ENCODE measurements around the gene MCF2L2. TPM values are rescaled to one million over a fixed set of nuclear protein-coding genes. Genes with fewer than 3 reads are reported as not detected.

MCF2L2 gene
- total RNA-seq = 0.65 and 1.2 TPM in 2 replicates

GRCh38 chr3:183428447-183429211 lies at the start of gene MCF2L2:
Gene MCF2L2 (minus strand): TSS chr3:183428619. CDS start chr3:183427977, 642 bp downstream.

GRCh38 chr3:183252973-183253527 lies 175.4 kb downstream of the MCF2L2 start, which contains the start of gene B3GNT5:
Gene B3GNT5 (plus strand): TSS chr3:183253253. CDS start chr3:183269799, 16,546 bp downstream.

Small RNA genes lying within 50 kb of the gene (small RNA-seq; reads per million reads assigned to genes)
- not detected for gene RF00092
- gene RF00394 = not detected
- 0.11 reads per million for gene RF01241
- not detected for gene RNA5SP151
- 2.1 reads per million, percentile 81 among the genes with 10 or more reads in this experiment for gene SNORA63D

Other genes starting within 250 kb of the MCF2L2 start
- 21.6 and 28.3 TPM in 2 replicates for gene B3GNT5, start 175.4 kb downstream of the MCF2L2 start, total RNA-seq
- gene KLHL6, start 127.1 kb upstream of the MCF2L2 start, total RNA-seq = 11.7 and 15.4 TPM in 2 replicates
- 64.0 and 65.7 TPM in 2 replicates for gene KLHL24, start 207.0 kb upstream of the MCF2L2 start, total RNA-seq

Data from vein endothelial cell (primary cell).